ENCODE data around the gene PHLDA2. TPM values are rescaled to one million over a fixed set of nuclear protein-coding genes. Genes with fewer than 3 reads are reported as not detected.

The PHLDA2 gene
- total and polyA plus RNA-seq, 9 of the 15 experiments (the other 6 are each of a cell fraction or from before 2014, with no cell fraction given): 0.43 to 42.4 (median 4.7) TPM

DNA sequence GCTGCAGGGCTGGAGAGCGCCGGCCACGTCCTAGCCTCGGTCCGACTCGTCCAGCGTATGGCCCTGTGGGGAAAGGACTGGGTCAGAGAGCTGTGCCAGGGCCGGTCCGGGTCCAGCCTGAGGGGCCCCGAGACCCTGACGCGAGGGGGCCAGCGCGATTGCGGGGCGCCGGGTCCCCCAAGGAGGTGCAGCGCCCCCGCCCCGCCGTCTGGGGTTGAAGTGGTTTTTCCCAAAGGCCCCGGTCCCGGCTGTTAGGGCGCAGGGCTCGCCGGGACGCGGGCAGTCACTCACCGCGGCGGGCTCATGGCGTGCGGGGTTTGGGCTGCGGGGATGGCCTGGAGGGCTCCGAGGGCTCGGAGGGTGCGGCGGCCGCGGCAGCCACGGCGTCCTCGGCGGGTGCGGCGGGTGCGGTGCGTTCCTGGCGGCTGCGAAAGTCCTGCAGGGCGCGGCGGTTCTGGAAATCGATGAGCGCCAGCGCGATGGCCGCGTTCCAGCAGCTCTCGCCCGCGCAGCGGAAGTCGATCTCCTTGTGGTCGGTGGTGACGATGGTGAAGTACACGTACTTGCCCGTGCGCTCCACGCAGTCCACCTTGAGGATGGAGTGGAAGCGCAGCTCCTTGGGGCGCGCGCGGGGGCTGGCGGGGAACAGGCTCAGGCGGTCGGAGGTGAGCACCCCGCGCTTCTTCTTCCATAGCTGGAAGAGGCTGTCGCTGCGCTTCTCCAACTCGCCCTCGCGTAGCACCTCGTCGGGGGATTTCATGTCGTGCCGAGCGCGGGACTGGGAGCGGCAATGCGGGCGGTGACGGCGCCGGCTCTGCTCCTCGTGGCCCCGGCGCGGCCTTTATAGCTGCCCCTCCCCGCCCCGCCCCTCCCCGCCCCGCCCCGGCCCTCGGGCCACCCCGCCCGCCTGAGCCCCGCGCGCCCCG lies at the start of gene PHLDA2 (continued):
- TF ChIP-seq HNRNPL (IDR thresholded peaks at IDR 0.05; ENCODE audit: low read depth, low read length) (no peak), GTF2E2 (tag; IDR thresholded peaks at IDR 0.05) (no peak), HDAC2 (IDR thresholded peaks at IDR 0.05) (no peak; the same call in 1 of the 2 replicates), FOXK1 (CRISPR knock-in tag; IDR thresholded peaks at IDR 0.05; ENCODE audit: borderline replicate concordance) (peak; percentile 82; the same call in 1 of the 2 replicates), MTA1 (IDR thresholded peaks at IDR 0.05; ENCODE audit: borderline replicate concordance) (no peak), ZNF282 (CRISPR knock-in tag; IDR thresholded peaks at IDR 0.05) (0 out of 2 replicates have a peak, but pooled peaks have one; percentile 16), NONO (IDR thresholded peaks at IDR 0.05; ENCODE audit: low read depth in 2 of 2, low read length in 1 of 2) (peak in 1 of 2 experiments; percentile 83; a peak in 3 of 4 replicates), POLR2A (conservative IDR thresholded peaks at IDR 0.05) (peak; percentile 95), KHSRP (IDR thresholded peaks at IDR 0.05) (no peak), SNIP1 (IDR thresholded peaks at IDR 0.05; ENCODE audit: low read depth) (no peak), ZNF12 (CRISPR knock-in tag; IDR thresholded peaks at IDR 0.05) (0 out of 2 replicates have a peak, but pooled peaks have one; percentile 27), POLR3A (IDR thresholded peaks at IDR 0.05; ENCODE audit: borderline replicate concordance, extremely low read depth, insufficient read depth, insufficient read length) (no peak), SRSF9 (IDR thresholded peaks at IDR 0.05; ENCODE audit: borderline replicate concordance, low read depth, low read length) (no peak), ELF1 (tag; IDR thresholded peaks at IDR 0.05) (no peak)
- TF ChIP-seq, protein P1, sequence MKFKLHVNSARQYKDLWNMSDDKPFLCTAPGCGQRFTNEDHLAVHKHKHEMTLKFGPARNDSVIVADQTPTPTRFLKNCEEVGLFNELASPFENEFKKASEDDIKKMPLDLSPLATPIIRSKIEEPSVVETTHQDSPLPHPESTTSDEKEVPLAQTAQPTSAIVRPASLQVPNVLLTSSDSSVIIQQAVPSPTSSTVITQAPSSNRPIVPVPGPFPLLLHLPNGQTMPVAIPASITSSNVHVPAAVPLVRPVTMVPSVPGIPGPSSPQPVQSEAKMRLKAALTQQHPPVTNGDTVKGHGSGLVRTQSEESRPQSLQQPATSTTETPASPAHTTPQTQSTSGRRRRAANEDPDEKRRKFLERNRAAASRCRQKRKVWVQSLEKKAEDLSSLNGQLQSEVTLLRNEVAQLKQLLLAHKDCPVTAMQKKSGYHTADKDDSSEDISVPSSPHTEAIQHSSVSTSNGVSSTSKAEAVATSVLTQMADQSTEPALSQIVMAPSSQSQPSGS (CRISPR knock-in tag; IDR thresholded peaks at IDR 0.05): 0 out of 2 replicates have a peak, but pooled peaks have one; percentile 4
- TF ChIP-seq, protein P2, sequence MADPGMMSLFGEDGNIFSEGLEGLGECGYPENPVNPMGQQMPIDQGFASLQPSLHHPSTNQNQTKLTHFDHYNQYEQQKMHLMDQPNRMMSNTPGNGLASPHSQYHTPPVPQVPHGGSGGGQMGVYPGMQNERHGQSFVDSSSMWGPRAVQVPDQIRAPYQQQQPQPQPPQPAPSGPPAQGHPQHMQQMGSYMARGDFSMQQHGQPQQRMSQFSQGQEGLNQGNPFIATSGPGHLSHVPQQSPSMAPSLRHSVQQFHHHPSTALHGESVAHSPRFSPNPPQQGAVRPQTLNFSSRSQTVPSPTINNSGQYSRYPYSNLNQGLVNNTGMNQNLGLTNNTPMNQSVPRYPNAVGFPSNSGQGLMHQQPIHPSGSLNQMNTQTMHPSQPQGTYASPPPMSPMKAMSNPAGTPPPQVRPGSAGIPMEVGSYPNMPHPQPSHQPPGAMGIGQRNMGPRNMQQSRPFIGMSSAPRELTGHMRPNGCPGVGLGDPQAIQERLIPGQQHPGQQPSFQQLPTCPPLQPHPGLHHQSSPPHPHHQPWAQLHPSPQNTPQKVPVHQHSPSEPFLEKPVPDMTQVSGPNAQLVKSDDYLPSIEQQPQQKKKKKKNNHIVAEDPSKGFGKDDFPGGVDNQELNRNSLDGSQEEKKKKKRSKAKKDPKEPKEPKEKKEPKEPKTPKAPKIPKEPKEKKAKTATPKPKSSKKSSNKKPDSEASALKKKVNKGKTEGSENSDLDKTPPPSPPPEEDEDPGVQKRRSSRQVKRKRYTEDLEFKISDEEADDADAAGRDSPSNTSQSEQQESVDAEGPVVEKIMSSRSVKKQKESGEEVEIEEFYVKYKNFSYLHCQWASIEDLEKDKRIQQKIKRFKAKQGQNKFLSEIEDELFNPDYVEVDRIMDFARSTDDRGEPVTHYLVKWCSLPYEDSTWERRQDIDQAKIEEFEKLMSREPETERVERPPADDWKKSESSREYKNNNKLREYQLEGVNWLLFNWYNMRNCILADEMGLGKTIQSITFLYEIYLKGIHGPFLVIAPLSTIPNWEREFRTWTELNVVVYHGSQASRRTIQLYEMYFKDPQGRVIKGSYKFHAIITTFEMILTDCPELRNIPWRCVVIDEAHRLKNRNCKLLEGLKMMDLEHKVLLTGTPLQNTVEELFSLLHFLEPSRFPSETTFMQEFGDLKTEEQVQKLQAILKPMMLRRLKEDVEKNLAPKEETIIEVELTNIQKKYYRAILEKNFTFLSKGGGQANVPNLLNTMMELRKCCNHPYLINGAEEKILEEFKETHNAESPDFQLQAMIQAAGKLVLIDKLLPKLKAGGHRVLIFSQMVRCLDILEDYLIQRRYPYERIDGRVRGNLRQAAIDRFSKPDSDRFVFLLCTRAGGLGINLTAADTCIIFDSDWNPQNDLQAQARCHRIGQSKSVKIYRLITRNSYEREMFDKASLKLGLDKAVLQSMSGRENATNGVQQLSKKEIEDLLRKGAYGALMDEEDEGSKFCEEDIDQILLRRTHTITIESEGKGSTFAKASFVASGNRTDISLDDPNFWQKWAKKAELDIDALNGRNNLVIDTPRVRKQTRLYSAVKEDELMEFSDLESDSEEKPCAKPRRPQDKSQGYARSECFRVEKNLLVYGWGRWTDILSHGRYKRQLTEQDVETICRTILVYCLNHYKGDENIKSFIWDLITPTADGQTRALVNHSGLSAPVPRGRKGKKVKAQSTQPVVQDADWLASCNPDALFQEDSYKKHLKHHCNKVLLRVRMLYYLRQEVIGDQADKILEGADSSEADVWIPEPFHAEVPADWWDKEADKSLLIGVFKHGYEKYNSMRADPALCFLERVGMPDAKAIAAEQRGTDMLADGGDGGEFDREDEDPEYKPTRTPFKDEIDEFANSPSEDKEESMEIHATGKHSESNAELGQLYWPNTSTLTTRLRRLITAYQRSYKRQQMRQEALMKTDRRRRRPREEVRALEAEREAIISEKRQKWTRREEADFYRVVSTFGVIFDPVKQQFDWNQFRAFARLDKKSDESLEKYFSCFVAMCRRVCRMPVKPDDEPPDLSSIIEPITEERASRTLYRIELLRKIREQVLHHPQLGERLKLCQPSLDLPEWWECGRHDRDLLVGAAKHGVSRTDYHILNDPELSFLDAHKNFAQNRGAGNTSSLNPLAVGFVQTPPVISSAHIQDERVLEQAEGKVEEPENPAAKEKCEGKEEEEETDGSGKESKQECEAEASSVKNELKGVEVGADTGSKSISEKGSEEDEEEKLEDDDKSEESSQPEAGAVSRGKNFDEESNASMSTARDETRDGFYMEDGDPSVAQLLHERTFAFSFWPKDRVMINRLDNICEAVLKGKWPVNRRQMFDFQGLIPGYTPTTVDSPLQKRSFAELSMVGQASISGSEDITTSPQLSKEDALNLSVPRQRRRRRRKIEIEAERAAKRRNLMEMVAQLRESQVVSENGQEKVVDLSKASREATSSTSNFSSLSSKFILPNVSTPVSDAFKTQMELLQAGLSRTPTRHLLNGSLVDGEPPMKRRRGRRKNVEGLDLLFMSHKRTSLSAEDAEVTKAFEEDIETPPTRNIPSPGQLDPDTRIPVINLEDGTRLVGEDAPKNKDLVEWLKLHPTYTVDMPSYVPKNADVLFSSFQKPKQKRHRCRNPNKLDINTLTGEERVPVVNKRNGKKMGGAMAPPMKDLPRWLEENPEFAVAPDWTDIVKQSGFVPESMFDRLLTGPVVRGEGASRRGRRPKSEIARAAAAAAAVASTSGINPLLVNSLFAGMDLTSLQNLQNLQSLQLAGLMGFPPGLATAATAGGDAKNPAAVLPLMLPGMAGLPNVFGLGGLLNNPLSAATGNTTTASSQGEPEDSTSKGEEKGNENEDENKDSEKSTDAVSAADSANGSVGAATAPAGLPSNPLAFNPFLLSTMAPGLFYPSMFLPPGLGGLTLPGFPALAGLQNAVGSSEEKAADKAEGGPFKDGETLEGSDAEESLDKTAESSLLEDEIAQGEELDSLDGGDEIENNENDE (IDR thresholded peaks at IDR 0.05; ENCODE audit: low read depth, low read length): no peak

All from K562 (cell line).